Cardiac muscle cell (in vitro differentiated cells and primary cell): Measurements from ENCODE around the gene AAK1. TPM values are rescaled to one million over a fixed set of nuclear protein-coding genes. Genes with fewer than 3 reads are reported as not detected.

Source experiments
- DNase-seq, 2 donors: peaks; one replicate each; pipeline versions ENCODE4 v3.0.0 to v3.0.0-alpha.2; 2010 to 2017; ENCODE audit warnings: low read depth in 1 of 2, low spot score in 1 of 2
- H3K27ac ChIP-seq: fragments of 200-600 bp; sonication (generic); 2 replicates; pipeline ENCODE4 v1.5.1; 2016
- H3K27me3 ChIP-seq: fragments of 200-600 bp; sonication (generic); 2 replicates; pipeline ENCODE4 v1.6.0; 2016; ENCODE audit warnings: control low read depth
- H3K36me3 ChIP-seq: fragments of 200-600 bp; sonication (generic); 2 replicates; pipeline ENCODE4 v1.5.1; 2016; ENCODE audit warnings: control low read depth
- H3K4me1 ChIP-seq: fragments of 200-600 bp; sonication (generic); 2 replicates; pipeline ENCODE4 v1.8.1; 2017; ENCODE audit warnings: low read depth, mild to moderate bottlenecking, mixed run types
- H3K4me3 ChIP-seq: fragments of 200-600 bp; sonication (generic); 2 replicates; pipeline ENCODE4 v1.5.1; 2016; ENCODE audit warnings: mild to moderate bottlenecking
- H3K9me3 ChIP-seq: fragments of 200-600 bp; sonication (generic); 2 replicates; pipeline ENCODE4 v1.5.1; 2017; ENCODE audit warnings: low read depth, mild to moderate bottlenecking, control low read depth
- polyA plus RNA-seq: library from polyadenylated mRNA; unstranded; fragments of >200 nt; fragmentation: Nextera tagmentation; extraction: Ambion mirVana; gene quantifications from 2 replicates; pipeline ENCODE4 v1.2.1, GENCODE V29; 2016
- total RNA-seq: library from RNA; depleted of rRNA; stranded (reverse); fragments of >200 nt; gene quantifications from 2 replicates; pipeline ENCODE4 v1.2.3, GENCODE V29; 2016
- TF ChIP-seq, protein P1 (sequence below): IDR thresholded peaks from 2 replicates; pipeline ENCODE4 v1.5.1; 2012; ENCODE audit warnings: low read depth, mild to moderate bottlenecking, low read length

Gene AAK1
- total and polyA plus RNA-seq, 2 experiments from 2014 or later: 50.0 to 50.3 TPM

GRCh38 chr2:69494126-69494525 lies 149.4 kb downstream of the AAK1 start:
- Histone ChIP-seq H3K27me3 (no peaks in the 10 kb centered on the region), H3K4me1 (peaks cover 12% of the 10 kb centered on the region), H3K9me3 (no peaks in the 10 kb centered on the region), H3K27ac (peak overlapping the region; percentile 54), H3K4me3 (no peak overlapping the region), H3K36me3 (no peaks in the 10 kb centered on the region)
- TF ChIP-seq, protein P1, sequence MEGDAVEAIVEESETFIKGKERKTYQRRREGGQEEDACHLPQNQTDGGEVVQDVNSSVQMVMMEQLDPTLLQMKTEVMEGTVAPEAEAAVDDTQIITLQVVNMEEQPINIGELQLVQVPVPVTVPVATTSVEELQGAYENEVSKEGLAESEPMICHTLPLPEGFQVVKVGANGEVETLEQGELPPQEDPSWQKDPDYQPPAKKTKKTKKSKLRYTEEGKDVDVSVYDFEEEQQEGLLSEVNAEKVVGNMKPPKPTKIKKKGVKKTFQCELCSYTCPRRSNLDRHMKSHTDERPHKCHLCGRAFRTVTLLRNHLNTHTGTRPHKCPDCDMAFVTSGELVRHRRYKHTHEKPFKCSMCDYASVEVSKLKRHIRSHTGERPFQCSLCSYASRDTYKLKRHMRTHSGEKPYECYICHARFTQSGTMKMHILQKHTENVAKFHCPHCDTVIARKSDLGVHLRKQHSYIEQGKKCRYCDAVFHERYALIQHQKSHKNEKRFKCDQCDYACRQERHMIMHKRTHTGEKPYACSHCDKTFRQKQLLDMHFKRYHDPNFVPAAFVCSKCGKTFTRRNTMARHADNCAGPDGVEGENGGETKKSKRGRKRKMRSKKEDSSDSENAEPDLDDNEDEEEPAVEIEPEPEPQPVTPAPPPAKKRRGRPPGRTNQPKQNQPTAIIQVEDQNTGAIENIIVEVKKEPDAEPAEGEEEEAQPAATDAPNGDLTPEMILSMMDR: no peak
- no peak for DNase-seq

GRCh38 chr2:69493268-69493667 lies 150.3 kb downstream of the AAK1 start:
- no peaks in the 10 kb centered on the region for H3K9me3 ChIP-seq
- TF ChIP-seq, protein P1: no peak

GRCh38 chr2:69491864-69492263 lies 151.7 kb downstream of the AAK1 start:
- Histone ChIP-seq H3K4me1 (peaks cover 11% of the 10 kb centered on the region), H3K27ac (peak overlapping the region; percentile 53), H3K9me3 (no peaks in the 10 kb centered on the region), H3K4me3 (no peak overlapping the region), H3K27me3 (no peaks in the 10 kb centered on the region), H3K36me3 (peaks cover 2% of the 10 kb centered on the region)
- TF ChIP-seq, protein P1: no peak
- DNase-seq: no peak

More at GRCh38 chr2:69493268-69493667, 150.3 kb downstream of the AAK1 start:
- Histone ChIP-seq H3K4me1 (peaks cover 12% of the 10 kb centered on the region), H3K36me3 (no peaks in the 10 kb centered on the region), H3K27me3 (no peaks in the 10 kb centered on the region), H3K4me3 (no peak overlapping the region), H3K27ac (peak overlapping the region; percentile 54)
- DNase-seq: no peak

DNA sequence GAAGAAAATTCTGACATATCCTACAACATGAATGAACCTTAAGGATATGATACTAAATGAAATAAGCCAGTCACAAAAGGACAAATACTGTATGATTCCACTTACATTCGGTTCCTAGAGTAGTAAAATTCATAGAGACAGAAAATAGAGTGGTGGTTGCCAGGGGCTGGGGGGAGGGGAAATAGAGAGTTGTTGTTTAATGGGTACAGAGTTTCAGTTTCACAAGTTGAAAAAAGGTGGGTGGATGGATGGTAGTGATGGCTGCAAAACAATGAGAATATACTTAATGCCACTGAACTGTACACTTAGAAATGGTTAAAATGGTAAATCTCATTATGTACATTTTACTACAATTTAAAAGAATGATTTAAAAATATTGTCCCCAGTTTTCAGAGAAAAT lies 153.1 kb downstream of the AAK1 start:
- DNase-seq: no peak
- Histone ChIP-seq H3K4me1 (peaks cover 9% of the 10 kb centered on the region), H3K27ac (no peak overlapping the region), H3K4me3 (no peak overlapping the region), H3K36me3 (peaks cover 3% of the 10 kb centered on the region), H3K27me3 (no peaks in the 10 kb centered on the region), H3K9me3 (no peaks in the 10 kb centered on the region)
- TF ChIP-seq, protein P1: no peak

GRCh38 chr2:69489793-69490192 lies 153.7 kb downstream of the AAK1 start:
- H3K4me3 ChIP-seq: no peak overlapping the region
- peaks cover 3% of the 10 kb centered on the region for H3K36me3 ChIP-seq
- TF ChIP-seq, protein P1: no peak
- H3K27me3 ChIP-seq: no peaks in the 10 kb centered on the region
- no peak overlapping the region for H3K27ac ChIP-seq
- H3K9me3 ChIP-seq: no peaks in the 10 kb centered on the region
- peaks cover 5% of the 10 kb centered on the region for H3K4me1 ChIP-seq
- DNase-seq: no peak

- Histone ChIP-seq H3K4me3 (no peak overlapping the region), H3K27ac (no peak overlapping the region), H3K27me3 (no peaks in the 10 kb centered on the region), H3K4me1 (no peaks in the 10 kb centered on the region), H3K9me3 (no peaks in the 10 kb centered on the region), H3K36me3 (peaks cover 14% of the 10 kb centered on the region)
- TF ChIP-seq, protein P1: no peak
- DNase-seq: no peak
Observed at GRCh38 chr2:69483696-69484095, 159.8 kb downstream of the AAK1 start.
